Measurements from ENCODE around the gene TSKS. TPM values are rescaled to one million over a fixed set of nuclear protein-coding genes. Genes with fewer than 3 reads are reported as not detected.

The TSKS gene
- total and polyA plus RNA-seq, 2 of the 13 experiments (the other 11 are each of a cell fraction or from before 2014, with no cell fraction given), result 0.03 TPM; not detected in 1

- Histone ChIP-seq H2AFZ (ENCODE audit: low read length) (no peak within 1 kb of the TSS), H4K20me1 (ENCODE audit: insufficient read depth, low read length) (0 out of 2 replicates have a peak, but pooled peaks cover 2% of the 10 kb centered on the region), H3K36me3 (replicated peaks in 1 of 2; ENCODE audit: control insufficient read depth in 1 of 2, insufficient read depth in 2 of 2, low read length in 2 of 2) (peaks cover 6 to 20% of the 10 kb centered on the region in 2 experiments; a peak in 4 of 5 replicates), H3K79me2 (ENCODE audit: insufficient read depth, low read length) (no peaks in the 10 kb centered on the region), H3K4me3 (replicated peaks in 1 of 3; ENCODE audit: insufficient read depth in 1 of 3, low read depth in 2 of 3, low read length in 3 of 3) (no peak within 1 kb of the TSS), H3K4me2 (ENCODE audit: low read depth, low read length) (no peak within 1 kb of the TSS), H3K4me1 (ENCODE audit: insufficient read depth, low read length) (no peaks in the 10 kb centered on the region), H3K27ac (ENCODE audit: extremely low read length, insufficient read depth, low read length) (no peak within 1 kb of the TSS), H3K9me3 (ENCODE audit: low read length) (no peaks in the 10 kb centered on the region), H3K9ac (ENCODE audit: insufficient read depth, low read depth, low read length) (no peak within 1 kb of the TSS), H3K27me3 (ENCODE audit: control insufficient read depth in 1 of 2, insufficient read depth in 2 of 2, low read length in 2 of 2) (no peaks in the 10 kb centered on the region)
- POLR2A ChIA-PET, result no interaction called here
- DNase-seq (ENCODE audit: low spot score) (no peak), ATAC-seq (no peak), FAIRE-seq (no peak)
- TF ChIP-seq RBFOX2 (IDR thresholded peaks at IDR 0.05; ENCODE audit: low read depth, low read length) (no peak), ZNF724P (CRISPR knock-in tag; IDR thresholded peaks at IDR 0.05; ENCODE audit: borderline replicate concordance) (no peak), STAT6 (CRISPR knock-in tag; IDR thresholded peaks at IDR 0.05; ENCODE audit: borderline replicate concordance) (no peak), CHD2 (IDR thresholded peaks at IDR 0.05; ENCODE audit: low read depth, low read length) (no peak), ZNF451 (CRISPR knock-in tag; IDR thresholded peaks at IDR 0.05) (no peak), BATF2 (CRISPR knock-in tag; IDR thresholded peaks at IDR 0.05) (no peak), POLR2AphosphoS5 (IDR thresholded peaks at IDR 0.05; ENCODE audit: low read depth, low read length) (peak; percentile 26; the same call in 1 of the 2 replicates), AGO1 (IDR thresholded peaks at IDR 0.05; ENCODE audit: low read depth, low read length, poor library complexity, severe bottlenecking) (peak; percentile 82), AGO2 (optimal IDR thresholded peaks at IDR 0.05; ENCODE audit: low read depth, low read length) (peak; percentile 92), ZC3H13 (CRISPR knock-in tag; IDR thresholded peaks at IDR 0.05) (0 out of 2 replicates have a peak, but pooled peaks have one; percentile 26), HOXA9 (CRISPR knock-in tag; IDR thresholded peaks at IDR 0.05; ENCODE audit: borderline replicate concordance) (no peak)
- CTCF ChIA-PET (ENCODE audit: low intra/inter-chr PET ratio, low total read pairs), result no interaction called here
- in situ Hi-C loops (cut with HindIII; ENCODE audit: extremely low pct_ligation_motif_present, low pct_unique_long_range_greater_than_20kb) (no loop called here), intact Hi-C loops (cut with micrococcal nuclease; ENCODE audit: unreplicated experiment) (no loop called here)
- no TSS peak for BruUV-seq (replicated peaks)
- WGBS (ENCODE audit: low lambda C conversion rate), result 92% methylated on average over 38 of the region's 38 CpGs
Measured at GRCh38 chr19:49690656-49691242, 72.4 kb downstream of the TSKS start, which contains the start of gene CPT1C. CPT1C (plus strand) TSS chr19:49691116; CDS start chr19:49692253, 1,137 bp downstream.
